ENCODE data around the gene AVP. TPM values are rescaled to one million over a fixed set of nuclear protein-coding genes. Genes with fewer than 3 reads are reported as not detected.

AVP gene
- total RNA-seq, 1 donor from 2014 or later: not detected

DNA sequence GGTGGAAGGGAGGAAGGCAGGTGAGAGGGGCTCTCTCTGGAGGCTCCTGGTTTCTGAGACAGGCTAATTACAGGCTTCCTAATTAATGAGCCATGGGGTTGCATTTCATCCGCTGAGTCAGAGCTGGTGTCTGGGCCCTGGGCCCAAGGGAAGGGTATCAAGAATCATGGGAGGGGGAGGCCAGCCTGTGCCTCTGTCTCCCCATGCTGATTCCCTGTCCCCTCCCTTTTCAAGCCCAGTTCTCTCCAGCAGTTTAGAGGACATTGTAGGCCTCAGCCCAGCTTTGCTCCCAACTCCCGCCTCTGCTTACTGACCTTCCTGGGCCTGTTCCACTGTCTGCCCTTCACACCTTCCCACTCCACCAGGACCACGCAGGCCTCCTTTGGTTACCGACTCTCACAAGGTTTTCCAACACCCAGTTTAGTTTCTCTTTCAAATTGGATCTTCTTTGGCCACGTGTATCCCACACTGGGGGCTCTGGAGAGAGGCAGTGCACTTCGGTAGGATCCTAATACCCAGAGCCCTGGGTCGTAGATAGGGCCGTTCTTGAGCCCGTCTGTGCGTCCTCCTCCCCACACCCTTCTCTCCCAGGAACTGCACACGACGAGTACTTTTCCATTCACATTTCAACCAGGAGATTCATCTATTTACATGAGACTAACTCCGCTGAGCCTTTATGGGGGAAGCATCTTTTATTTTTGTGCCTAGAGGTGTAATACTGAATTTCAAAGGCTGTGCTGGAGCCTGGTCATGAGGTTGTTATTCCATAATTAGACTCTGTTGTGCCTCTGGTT, 18.2 kb upstream of the AVP start:
- H3K4me1 Mint-ChIP-seq (ENCODE audit: unreplicated experiment): no peaks in the 10 kb centered on the region
- H3K27me3 Mint-ChIP-seq: no peaks in the 10 kb centered on the region
- TF ChIP-seq, protein P1, sequence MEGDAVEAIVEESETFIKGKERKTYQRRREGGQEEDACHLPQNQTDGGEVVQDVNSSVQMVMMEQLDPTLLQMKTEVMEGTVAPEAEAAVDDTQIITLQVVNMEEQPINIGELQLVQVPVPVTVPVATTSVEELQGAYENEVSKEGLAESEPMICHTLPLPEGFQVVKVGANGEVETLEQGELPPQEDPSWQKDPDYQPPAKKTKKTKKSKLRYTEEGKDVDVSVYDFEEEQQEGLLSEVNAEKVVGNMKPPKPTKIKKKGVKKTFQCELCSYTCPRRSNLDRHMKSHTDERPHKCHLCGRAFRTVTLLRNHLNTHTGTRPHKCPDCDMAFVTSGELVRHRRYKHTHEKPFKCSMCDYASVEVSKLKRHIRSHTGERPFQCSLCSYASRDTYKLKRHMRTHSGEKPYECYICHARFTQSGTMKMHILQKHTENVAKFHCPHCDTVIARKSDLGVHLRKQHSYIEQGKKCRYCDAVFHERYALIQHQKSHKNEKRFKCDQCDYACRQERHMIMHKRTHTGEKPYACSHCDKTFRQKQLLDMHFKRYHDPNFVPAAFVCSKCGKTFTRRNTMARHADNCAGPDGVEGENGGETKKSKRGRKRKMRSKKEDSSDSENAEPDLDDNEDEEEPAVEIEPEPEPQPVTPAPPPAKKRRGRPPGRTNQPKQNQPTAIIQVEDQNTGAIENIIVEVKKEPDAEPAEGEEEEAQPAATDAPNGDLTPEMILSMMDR (conservative IDR thresholded peaks at IDR 0.05): no peak
- no peak overlapping the region for H3K4me3 Mint-ChIP-seq
- no peaks in the 10 kb centered on the region for H3K36me3 Mint-ChIP-seq
- H3K9me3 Mint-ChIP-seq: no peaks in the 10 kb centered on the region
- no peak overlapping the region for H3K27ac Mint-ChIP-seq
- no peak for DNase-seq (ENCODE audit: extremely low spot score, unreplicated experiment)

DNA sequence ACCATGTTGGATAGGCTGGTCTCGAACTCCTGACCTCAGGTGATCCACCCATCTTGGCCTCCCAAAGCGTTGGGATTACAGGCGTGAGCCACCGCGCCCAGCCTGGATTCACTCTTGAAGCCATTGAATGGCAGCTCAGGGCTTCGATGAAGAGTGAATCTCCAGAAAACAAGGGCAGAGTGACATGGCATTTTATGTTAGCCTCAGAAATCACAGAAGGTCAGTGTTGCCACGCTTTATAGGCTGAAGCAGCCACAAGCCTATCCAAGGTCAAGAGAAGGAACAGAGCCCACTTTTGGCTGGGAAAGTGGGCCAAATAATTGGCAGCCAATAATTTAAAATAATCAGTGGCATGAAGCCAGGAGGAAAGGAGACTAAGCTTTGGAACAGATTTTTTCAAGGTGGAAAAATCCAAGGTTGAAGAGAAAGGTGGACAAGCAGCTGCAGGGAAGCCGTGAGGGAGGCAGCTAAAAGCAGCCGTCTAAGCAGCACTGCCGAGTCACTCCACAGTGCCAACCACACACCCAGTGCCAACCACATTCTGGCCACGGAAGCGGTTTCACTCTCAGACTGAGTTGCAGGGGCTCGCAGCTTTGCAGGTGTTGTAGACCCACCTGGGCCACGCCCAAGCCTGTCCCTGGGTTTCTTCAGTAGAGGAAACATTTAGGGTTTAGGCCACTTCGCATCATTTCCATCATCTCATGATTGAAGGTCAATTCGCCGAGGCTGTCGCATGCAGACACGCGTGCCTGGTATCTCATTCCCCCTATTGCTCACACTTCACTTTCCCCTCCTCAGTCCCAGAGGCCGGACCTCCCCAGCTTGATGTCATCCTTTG, 17.4 kb upstream of the AVP start:
- no peak for DNase-seq (ENCODE audit: extremely low spot score, unreplicated experiment)
- Mint-ChIP-seq H3K27me3 (no peaks in the 10 kb centered on the region), H3K4me3 (no peak overlapping the region), H3K9me3 (no peaks in the 10 kb centered on the region), H3K36me3 (no peaks in the 10 kb centered on the region), H3K4me1 (ENCODE audit: unreplicated experiment) (no peaks in the 10 kb centered on the region), H3K27ac (no peak overlapping the region)
- TF ChIP-seq, protein P1 (conservative IDR thresholded peaks at IDR 0.05): no peak

DNA sequence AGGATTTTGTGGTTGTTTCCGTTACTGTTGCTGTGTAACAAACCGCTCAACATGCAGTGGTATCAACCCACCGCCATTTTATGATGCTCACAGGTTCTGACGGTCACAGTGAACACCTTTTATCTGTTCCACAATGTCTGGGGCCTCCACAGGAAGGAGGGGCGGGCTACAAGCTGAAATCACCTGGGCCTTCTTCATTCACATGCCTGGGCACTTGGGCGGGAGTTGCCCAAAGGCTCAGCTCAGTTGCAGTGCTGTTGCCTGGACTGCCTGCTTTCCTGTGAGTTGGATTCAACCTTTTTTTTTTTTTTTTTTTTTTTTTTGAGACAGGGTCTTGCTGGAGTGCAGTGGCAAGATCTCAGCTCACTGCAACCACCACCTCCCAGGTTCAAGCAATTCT, 16.7 kb upstream of the AVP start:
- no peak for DNase-seq (ENCODE audit: extremely low spot score, unreplicated experiment)
- TF ChIP-seq, protein P1 (conservative IDR thresholded peaks at IDR 0.05): no peak
- Mint-ChIP-seq H3K4me1 (ENCODE audit: unreplicated experiment) (no peaks in the 10 kb centered on the region), H3K9me3 (no peaks in the 10 kb centered on the region), H3K27ac (no peak overlapping the region), H3K4me3 (no peak overlapping the region), H3K36me3 (no peaks in the 10 kb centered on the region), H3K27me3 (no peaks in the 10 kb centered on the region)

DNA sequence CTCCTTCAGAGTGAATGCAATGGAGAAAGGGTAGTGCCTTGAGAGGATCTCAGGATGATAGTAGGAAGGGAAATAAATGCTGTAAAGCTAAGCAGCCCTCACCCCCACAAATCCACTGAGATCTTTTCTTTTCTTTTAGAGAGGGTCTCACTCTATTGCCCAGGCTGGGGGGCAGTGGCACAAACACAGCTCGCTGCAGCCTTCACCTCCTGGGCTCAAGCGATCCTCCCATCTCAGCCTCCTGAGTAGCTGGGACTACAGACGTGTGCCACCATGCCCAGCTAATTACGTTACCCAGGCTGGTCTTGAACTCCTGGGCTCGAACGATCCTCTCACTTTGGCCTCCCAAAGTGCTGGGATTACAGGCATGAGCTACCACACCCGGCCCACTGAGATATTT, 16.0 kb upstream of the AVP start:
- no peak for DNase-seq (ENCODE audit: extremely low spot score, unreplicated experiment)
- Mint-ChIP-seq H3K9me3 (no peaks in the 10 kb centered on the region), H3K4me1 (ENCODE audit: unreplicated experiment) (no peaks in the 10 kb centered on the region), H3K27ac (no peak overlapping the region), H3K4me3 (no peak overlapping the region), H3K27me3 (peaks cover 6% of the 10 kb centered on the region), H3K36me3 (no peaks in the 10 kb centered on the region)
- TF ChIP-seq, protein P1 (conservative IDR thresholded peaks at IDR 0.05): no peak

- no peak for DNase-seq (ENCODE audit: extremely low spot score, unreplicated experiment)
- peaks cover 33% of the 10 kb centered on the region for H3K27me3 Mint-ChIP-seq
- H3K36me3 Mint-ChIP-seq: no peaks in the 10 kb centered on the region
- no peaks in the 10 kb centered on the region for H3K9me3 Mint-ChIP-seq
- no peak overlapping the region for H3K27ac Mint-ChIP-seq
- peaks cover 4% of the 10 kb centered on the region for H3K4me1 Mint-ChIP-seq (ENCODE audit: unreplicated experiment)
- TF ChIP-seq, protein P1 (conservative IDR thresholded peaks at IDR 0.05): no peak
- H3K4me3 Mint-ChIP-seq: no peak overlapping the region
These were observed 10.5 kb upstream of the AVP start for GRCh38 chr20:3094848-3095629.

All from type B pancreatic cell (in vitro differentiated cells).